Measurements from ENCODE around the gene NOL12. TPM values are rescaled to one million over a fixed set of nuclear protein-coding genes. Genes with fewer than 3 reads are reported as not detected.
"Not testable (repeated sequence)": the region's sequence is repeated elsewhere in the genome, so short reads cannot be mapped to it uniquely, and the experiment has no call there.

The NOL12 gene
- total RNA-seq, 1 donor from 2014 or later: 26.8 TPM

- no peak for DNase-seq (ENCODE audit: low read depth, low spot score)
These were observed 25.3 kb downstream of the NOL12 start for GRCh38 chr22:37711490-37711889.

GRCh38 chr22:37713761-37714160 is 27.6 kb downstream of the NOL12 start:
- DNase-seq (ENCODE audit: low read depth, low spot score): no peak

- DNase-seq (ENCODE audit: low read depth, low spot score): no peak
These were observed 28.5 kb downstream of the NOL12 start for GRCh38 chr22:37714634-37715033.

GRCh38 chr22:37715760-37716159 is 29.6 kb downstream of the NOL12 start:
- no peak for DNase-seq (ENCODE audit: low read depth, low spot score)

GRCh38 chr22:37716708-37717107 is 30.6 kb downstream of the NOL12 start:
- no peak for DNase-seq (ENCODE audit: low read depth, low spot score)

GRCh38 chr22:37717235-37717634 is 31.1 kb downstream of the NOL12 start:
- DNase-seq (ENCODE audit: low read depth, low spot score): not testable (repeated sequence)

- DNase-seq (ENCODE audit: low read depth, low spot score): not testable (repeated sequence)
These were observed 31.7 kb downstream of the NOL12 start for GRCh38 chr22:37717746-37718305.

- no peak for DNase-seq (ENCODE audit: low read depth, low spot score)
These were observed 39.6 kb downstream of the NOL12 start for GRCh38 chr22:37725551-37726240.

- no peak for DNase-seq (ENCODE audit: low read depth, low spot score)
These were observed 40.2 kb downstream of the NOL12 start for GRCh38 chr22:37726241-37726887.

- no peak for DNase-seq (ENCODE audit: low read depth, low spot score)
These were observed 42.5 kb downstream of the NOL12 start for GRCh38 chr22:37728620-37729019.

GRCh38 chr22:37731804-37732471 is 45.8 kb downstream of the NOL12 start:
- DNase-seq (ENCODE audit: low read depth, low spot score): no peak

GRCh38 chr22:37732699-37733607 is 46.8 kb downstream of the NOL12 start:
- DNase-seq (ENCODE audit: low read depth, low spot score): no peak

- no peak for DNase-seq (ENCODE audit: low read depth, low spot score)
These were observed 47.7 kb downstream of the NOL12 start for GRCh38 chr22:37733625-37734401.

- DNase-seq (ENCODE audit: low read depth, low spot score): no peak
These were observed 48.2 kb downstream of the NOL12 start for GRCh38 chr22:37734402-37734700.

GRCh38 chr22:37734964-37735451 is 48.9 kb downstream of the NOL12 start:
- DNase-seq (ENCODE audit: low read depth, low spot score): no peak

GRCh38 chr22:37739035-37739434 is 52.9 kb downstream of the NOL12 start:
- no peak for DNase-seq (ENCODE audit: low read depth, low spot score)

GRCh38 chr22:37739611-37740049 is 53.5 kb downstream of the NOL12 start:
- DNase-seq (ENCODE audit: low read depth, low spot score): no peak

GRCh38 chr22:37740455-37741311 is 54.5 kb downstream of the NOL12 start:
- DNase-seq (ENCODE audit: low read depth, low spot score): no peak

- DNase-seq (ENCODE audit: low read depth, low spot score): no peak
These were observed 55.2 kb downstream of the NOL12 start for GRCh38 chr22:37741312-37741795.
